ENCODE data around the gene VSNL1.

Gene VSNL1

DNA sequence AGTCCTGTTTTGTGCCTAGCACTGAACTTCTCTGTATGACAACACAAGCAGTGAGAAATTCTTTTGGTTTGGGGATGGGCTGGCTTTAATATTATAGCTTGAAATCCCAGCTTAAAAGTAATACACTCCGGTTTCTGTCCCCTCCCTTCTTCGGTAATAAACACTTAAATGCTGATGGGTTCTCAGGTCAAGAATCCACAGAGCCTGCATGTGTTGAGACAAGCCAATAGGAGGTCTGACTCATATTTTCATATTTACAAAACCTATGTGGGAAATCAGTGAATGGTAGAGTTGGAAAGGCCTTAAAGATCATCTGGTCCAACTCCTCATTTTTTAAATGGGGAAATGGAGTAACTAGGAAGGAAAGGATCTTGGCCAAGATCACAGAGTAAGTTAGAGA, 47.5 kb downstream of the VSNL1 start:
- TF ChIP-seq, protein P1, sequence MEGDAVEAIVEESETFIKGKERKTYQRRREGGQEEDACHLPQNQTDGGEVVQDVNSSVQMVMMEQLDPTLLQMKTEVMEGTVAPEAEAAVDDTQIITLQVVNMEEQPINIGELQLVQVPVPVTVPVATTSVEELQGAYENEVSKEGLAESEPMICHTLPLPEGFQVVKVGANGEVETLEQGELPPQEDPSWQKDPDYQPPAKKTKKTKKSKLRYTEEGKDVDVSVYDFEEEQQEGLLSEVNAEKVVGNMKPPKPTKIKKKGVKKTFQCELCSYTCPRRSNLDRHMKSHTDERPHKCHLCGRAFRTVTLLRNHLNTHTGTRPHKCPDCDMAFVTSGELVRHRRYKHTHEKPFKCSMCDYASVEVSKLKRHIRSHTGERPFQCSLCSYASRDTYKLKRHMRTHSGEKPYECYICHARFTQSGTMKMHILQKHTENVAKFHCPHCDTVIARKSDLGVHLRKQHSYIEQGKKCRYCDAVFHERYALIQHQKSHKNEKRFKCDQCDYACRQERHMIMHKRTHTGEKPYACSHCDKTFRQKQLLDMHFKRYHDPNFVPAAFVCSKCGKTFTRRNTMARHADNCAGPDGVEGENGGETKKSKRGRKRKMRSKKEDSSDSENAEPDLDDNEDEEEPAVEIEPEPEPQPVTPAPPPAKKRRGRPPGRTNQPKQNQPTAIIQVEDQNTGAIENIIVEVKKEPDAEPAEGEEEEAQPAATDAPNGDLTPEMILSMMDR (IDR thresholded peaks at IDR 0.05; ENCODE audit: control insufficient read depth, extremely low read depth, insufficient read depth) = no peak
- no peak for DNase-seq (ENCODE audit: low read depth)
- H3K4me3 ChIP-seq (ENCODE audit: low read depth, low read length) = no peak overlapping the region

DNA sequence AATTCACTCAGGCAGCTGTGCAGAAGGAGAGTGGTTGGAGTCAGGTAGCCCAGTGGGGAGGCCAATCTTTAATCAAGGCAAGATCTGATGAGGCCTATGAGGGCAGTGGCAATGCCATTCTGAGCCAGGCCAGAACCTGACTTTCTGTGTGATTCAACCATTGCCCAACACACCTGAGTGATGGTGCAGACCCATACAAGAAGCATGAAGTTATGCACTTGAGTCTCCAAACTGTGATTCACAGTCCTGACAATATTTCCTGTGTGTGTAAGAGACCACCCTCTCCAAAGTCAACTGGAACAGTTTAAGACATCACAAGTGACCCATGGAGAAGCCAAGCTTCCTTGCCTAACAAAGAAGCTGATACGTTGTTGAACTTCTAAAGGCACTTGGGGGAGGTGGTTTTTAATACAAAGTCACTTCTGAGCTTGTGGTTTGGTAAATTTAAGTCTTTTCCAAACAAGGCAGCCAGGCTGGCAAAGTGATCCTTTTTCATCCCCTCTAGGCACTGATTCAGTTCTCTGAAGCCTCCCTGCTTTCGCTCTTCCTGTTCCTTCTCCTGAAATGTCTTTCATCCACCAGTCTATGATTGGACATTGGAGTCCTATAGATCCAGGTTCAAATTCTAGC, 49.0 kb downstream of the VSNL1 start:
- no peak overlapping the region for H3K4me3 ChIP-seq (ENCODE audit: low read depth, low read length)
- TF ChIP-seq, protein P1 (IDR thresholded peaks at IDR 0.05; ENCODE audit: control insufficient read depth, extremely low read depth, insufficient read depth) = no peak
- no peak for DNase-seq (ENCODE audit: low read depth)

DNA sequence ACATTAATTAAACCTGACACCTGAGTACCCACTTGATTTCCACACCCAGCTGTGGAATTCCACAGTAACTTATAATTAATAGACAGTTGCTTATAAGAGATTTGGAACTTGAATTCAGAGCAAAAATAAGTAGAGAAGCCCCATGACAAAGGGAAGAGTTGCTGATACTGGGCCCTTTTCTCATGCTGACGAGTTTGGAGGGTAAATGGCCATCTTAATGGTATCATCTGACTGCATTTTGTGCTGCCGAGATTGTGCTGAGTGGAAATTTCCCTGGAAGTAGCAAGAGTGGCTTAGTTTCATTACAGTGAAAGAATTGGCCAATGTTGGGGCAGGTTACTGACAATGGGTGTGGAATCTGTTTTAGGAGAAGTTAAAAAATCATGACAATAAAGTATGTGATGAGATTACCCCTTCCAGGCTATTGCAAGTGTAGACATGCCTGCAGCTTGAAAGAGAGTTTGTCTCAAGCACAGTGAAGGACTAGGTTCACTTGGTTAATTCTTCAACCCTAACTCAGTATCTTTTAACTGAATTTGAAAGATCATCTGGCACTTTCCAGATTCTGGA, 49.9 kb downstream of the VSNL1 start:
- no peak for DNase-seq (ENCODE audit: low read depth)
- no peak overlapping the region for H3K4me3 ChIP-seq (ENCODE audit: low read depth, low read length)
- TF ChIP-seq, protein P1 (IDR thresholded peaks at IDR 0.05; ENCODE audit: control insufficient read depth, extremely low read depth, insufficient read depth) = no peak

DNA sequence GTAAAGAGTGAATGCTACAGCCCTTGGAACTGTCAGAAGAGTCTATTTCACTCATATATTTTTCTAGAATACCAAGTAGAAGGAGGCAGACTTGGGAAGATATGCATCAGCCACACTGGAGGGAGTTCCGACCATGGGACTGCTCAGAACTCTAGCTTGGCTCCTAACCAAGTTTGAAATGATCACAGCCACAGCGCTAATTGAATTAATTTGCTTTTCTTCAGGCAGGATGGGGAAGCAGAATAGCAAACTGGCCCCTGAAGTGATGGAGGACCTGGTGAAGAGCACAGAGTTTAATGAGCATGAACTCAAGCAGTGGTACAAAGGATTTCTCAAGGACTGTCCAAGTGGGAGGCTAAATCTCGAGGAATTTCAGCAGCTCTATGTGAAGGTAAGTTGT, 51.4 kb downstream of the VSNL1 start:
- DNase-seq (ENCODE audit: low read depth) = no peak
- no peak overlapping the region for H3K4me3 ChIP-seq (ENCODE audit: low read depth, low read length)
- TF ChIP-seq, protein P1 (IDR thresholded peaks at IDR 0.05; ENCODE audit: control insufficient read depth, extremely low read depth, insufficient read depth) = no peak

DNA sequence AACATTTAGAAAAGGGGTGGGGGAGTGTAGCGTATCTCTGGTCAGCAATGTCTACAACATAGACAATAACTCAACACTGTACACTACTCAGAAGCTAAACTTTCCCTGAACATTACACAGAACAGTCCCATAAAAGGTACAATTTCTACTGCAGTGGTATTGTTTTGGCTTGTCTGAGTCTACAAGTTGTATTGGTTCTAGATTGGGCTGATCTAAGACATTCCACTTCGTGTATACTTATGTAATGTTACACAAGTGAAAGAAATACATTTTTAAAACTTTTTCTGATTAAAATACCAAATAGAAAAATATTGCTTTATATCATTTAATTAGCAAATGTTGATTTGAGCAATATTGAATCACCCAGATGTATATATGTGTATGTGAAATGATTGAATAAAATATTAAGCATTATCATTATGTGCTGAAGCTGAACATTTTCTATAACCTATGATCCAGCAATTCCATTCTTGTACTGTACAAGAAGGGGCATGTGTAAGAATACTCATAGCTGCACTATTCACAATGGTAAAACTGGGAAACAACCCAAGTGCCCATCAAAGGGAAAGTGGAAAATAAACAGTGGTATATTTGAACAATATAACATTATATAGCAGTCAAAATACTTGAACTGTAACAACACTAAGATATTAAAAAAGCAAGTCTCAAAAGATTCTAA, 52.4 kb downstream of the VSNL1 start:
- TF ChIP-seq, protein P1 (IDR thresholded peaks at IDR 0.05; ENCODE audit: control insufficient read depth, extremely low read depth, insufficient read depth) = no peak
- no peak overlapping the region for H3K4me3 ChIP-seq (ENCODE audit: low read depth, low read length)
- no peak for DNase-seq (ENCODE audit: low read depth)

DNA sequence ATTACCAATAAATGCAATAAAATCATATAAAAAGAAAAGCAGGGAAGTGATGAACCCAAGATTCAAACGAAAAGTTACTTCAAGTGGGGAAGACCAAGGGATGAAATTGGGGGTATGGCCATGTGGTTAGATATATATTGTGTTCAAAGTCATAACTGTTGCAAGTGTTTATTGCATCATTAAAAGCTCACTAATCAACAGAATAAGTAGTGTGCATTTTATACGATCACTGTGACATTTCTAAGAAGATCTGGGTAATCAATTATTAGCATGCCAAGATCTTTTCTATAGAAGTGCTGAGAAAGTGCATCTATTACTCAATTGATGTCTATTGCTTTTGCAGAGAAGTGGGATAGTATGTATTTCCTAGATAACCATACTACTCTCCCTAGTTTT, 52.9 kb downstream of the VSNL1 start:
- H3K4me3 ChIP-seq (ENCODE audit: low read depth, low read length) = no peak overlapping the region
- no peak for DNase-seq (ENCODE audit: low read depth)
- TF ChIP-seq, protein P1 (IDR thresholded peaks at IDR 0.05; ENCODE audit: control insufficient read depth, extremely low read depth, insufficient read depth) = no peak

Measured in LNCaP clone FGC (cell line).